ENCODE data around the gene RAPGEF3.

Gene RAPGEF3

GRCh38 chr12:47721431-47721973 lies 37.2 kb downstream of the RAPGEF3 start:
- no peak for DNase-seq (ENCODE audit: low read depth in 2 of 2)

- DNase-seq (ENCODE audit: low read depth in 2 of 2) = no peak
These were observed 40.1 kb downstream of the RAPGEF3 start for GRCh38 chr12:47718531-47718930.

- peak in 1 of 2 experiments; percentile 26 for DNase-seq (ENCODE audit: low read depth in 2 of 2)
These were observed 41.1 kb downstream of the RAPGEF3 start for GRCh38 chr12:47717443-47718193.

DNA sequence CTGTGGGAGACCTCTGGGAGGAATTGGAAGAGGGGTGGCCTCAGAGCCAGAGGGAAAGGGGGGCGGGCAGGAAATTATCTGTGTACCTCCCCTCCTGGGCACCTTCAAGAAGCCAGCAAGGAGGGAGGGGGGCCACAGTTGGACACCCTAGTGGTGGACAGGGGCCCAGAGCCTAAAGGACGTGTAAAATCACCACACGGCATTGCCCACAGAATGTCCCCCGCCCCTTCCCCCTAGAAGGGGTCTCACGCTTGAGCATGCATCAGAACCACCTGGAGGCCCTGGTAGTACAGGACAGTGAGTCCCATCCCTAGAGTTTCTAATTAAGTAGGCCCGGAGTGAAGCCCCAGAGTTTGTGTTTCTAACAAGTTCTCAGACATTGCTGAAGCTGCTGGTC lies 41.6 kb downstream of the RAPGEF3 start:
- DNase-seq (ENCODE audit: low read depth in 2 of 2) = no peak

DNA sequence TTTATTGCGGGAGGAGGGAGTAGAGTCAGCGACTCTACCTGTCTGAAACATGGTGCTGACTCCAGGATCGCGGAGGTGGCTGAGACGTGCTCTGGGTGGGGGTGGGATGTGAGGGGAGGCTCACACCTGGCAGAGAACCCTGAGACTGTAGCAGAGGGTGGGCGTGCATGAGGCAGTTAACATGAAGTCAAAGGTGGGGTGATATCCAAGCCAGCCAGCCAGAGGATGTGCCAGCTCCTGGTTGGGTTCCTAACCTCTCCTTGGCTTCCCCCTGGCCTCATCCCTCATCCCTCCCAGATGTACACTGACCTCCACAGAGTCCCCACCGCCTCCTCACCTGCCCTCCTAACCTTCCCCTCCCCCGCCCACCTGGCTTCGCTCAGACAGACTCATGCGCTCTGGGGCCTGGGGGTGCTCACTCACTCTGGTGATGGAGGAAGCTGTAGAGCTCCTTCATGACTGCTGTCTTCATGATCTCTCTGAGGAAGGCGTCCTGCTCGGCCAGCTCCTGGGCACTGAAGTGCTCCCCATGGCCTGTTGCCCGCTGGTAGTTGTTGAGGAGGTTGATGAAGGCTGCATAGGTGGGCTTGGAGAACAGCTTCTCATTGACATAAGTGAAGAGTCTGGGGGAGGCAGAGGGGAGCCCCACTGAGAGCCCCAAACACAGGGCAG lies 42.7 kb downstream of the RAPGEF3 start:
- DNase-seq (ENCODE audit: low read depth in 2 of 2) = no peak

- peak; percentile 43 to 74 for DNase-seq (ENCODE audit: low read depth in 2 of 2)
These were observed 43.2 kb downstream of the RAPGEF3 start for GRCh38 chr12:47715393-47715876.

GRCh38 chr12:47714826-47715386 lies 43.8 kb downstream of the RAPGEF3 start:
- no peak for DNase-seq (ENCODE audit: low read depth in 2 of 2)

GRCh38 chr12:47712171-47712570 lies 46.5 kb downstream of the RAPGEF3 start:
- DNase-seq (ENCODE audit: low read depth in 2 of 2) = no peak

- no peak for DNase-seq (ENCODE audit: low read depth in 2 of 2)
These were observed 47.2 kb downstream of the RAPGEF3 start for GRCh38 chr12:47711448-47711847.

- no peak for DNase-seq (ENCODE audit: low read depth in 2 of 2)
These were observed 48.4 kb downstream of the RAPGEF3 start for GRCh38 chr12:47710278-47710677.

DNA sequence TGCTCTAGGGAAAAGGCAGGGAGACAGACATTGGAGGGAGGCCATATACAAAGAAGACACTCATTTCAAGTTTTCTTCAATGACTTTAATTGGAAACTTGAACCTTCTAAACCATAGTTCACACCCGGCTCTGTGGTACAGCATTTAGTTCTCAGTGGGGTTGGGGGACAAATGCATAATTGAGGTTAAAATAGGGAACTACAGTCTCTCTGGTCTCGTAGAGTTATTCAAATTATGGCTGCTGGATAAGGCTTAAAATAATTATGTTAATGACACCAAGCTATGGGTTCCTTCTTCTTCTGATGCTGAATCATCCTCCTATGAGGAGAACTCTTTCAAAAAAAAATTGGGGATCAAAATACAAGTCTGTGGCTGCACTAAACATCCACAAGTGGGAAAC lies 49.0 kb downstream of the RAPGEF3 start:
- DNase-seq (ENCODE audit: low read depth in 2 of 2) = no peak

- DNase-seq (ENCODE audit: low read depth in 2 of 2) = no peak
These were observed 49.4 kb downstream of the RAPGEF3 start for GRCh38 chr12:47709237-47709636.

GRCh38 chr12:47707905-47708543 lies 50.7 kb downstream of the RAPGEF3 start:
- no peak for DNase-seq (ENCODE audit: low read depth in 2 of 2)

- no peak for DNase-seq (ENCODE audit: low read depth in 2 of 2)
These were observed 51.3 kb downstream of the RAPGEF3 start for GRCh38 chr12:47707355-47707754.

DNA sequence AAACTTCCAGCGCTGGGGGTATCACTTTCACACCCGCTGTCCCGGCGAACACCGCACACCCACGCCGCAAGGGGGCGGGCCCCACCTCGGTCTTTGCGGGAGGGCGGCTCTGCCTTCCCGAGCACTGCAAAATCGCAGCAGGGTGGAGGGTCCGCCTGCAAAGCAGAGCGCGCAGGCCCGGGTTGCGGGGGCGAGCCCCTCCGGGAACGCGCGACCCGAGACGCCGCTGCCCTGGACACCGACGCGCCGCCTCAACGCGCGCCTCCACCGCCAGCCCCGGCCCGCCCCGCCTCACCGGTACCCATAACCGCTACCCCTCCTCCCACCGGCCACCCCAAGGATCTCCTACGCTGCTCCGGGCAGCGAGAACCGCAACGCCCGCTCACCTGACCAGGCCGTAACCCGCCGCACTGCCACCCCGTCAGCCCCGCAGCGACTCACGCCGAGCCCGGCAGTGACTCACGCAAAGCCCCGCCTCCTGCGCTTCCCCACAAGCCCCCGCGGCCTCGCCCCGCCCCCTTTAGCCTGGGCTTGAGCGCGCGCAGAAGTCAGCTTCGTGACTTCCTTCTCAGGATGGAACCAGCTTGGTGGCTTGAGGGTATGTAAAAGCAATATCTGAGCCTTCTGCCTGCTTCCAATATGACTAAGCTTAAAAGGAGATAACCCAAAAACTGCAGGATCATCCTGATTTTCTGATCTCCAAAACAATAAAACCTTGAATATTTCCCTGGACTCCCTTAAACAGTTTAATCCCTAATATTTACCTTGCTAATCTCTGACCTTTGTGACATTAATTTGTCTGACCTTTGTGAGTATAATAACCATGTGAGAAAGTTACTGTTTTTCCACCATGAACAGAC lies 52.9 kb downstream of the RAPGEF3 start, which contains the start of gene RPAP3:
Gene RPAP3, minus strand, starts transcription at position 465 of the 860 bp plus-strand sequence. CDS start 3,190 bp downstream, outside the sequence.
- DNase-seq (ENCODE audit: low read depth in 2 of 2) = peak; percentile 95 to 98

DNA sequence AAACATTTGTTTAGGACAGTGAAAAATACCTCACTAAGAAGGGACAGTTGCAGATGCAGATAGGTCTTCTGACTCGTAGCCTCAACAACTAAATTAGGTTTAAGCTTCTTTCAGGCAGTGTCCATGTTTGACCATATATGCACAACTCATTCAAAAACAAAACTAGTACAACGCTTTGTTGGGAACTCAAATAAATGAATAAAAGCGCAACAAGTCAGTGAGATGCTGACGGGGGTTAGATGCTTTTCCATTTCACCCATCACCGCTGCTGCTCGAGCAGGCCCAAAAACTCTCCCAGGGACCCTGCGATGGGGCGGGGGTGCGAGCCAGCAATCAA lies 53.5 kb downstream of the RAPGEF3 start:
- no peak for DNase-seq (ENCODE audit: low read depth in 2 of 2)

DNA sequence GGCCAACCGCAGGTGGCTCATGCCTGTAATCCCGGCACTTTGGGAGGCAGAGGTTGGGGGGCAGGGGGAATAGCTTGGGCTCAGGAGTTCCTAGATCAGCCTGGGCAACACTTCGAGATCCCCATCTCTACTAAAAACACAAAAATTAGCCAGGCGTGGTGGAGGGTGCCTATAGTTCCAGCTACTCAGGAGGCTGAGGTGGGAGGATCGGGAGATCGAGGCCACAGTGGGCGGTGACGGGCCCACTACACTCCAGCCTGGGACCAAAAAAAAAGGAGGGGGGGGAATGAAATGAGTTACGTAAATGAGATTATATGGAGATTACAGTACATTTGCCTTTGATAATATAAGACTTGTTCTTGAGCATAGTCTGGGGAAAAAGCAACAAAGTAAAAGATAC lies 54.0 kb downstream of the RAPGEF3 start:
- no peak for DNase-seq (ENCODE audit: low read depth in 2 of 2)

DNA sequence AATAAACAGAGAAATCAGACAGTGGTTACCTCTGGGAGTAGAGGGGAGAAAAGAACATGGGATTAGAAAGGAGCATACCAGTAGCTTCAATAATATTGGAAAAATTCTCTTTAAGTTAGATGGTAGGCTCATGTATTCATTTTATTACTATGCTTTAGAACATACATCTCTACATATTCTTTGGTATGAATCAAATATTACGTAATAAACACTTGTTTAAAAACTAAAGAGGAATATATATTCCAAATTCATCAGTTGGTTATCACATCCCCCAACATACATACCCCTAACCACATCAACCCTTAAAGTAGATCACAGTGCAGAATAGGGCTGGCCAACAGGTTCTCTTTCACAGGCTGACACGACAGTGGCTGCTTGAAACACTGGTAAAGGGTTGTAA lies 58.4 kb downstream of the RAPGEF3 start:
- no peak for DNase-seq (ENCODE audit: low read depth in 2 of 2)

GRCh38 chr12:47698631-47699030 lies 60.0 kb downstream of the RAPGEF3 start:
- DNase-seq (ENCODE audit: low read depth in 2 of 2) = no peak

DNA sequence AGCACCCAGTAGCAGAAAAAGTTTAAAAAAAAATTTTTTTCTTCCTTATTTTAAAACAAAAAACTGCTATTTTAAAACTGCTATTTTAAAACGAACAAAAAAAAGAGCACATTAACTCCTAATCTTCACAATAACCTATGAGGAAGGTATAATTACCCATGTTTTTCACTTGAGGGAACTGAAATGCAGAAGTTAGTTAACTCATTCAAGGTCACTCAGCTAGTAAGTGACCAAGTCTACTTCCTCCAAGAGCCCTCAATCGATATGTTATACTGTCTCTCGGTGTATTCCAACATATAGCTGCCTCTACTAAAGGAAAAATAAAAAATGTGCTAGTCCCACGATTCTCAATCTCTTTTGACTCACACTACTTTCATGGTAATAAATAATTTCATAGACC lies 60.6 kb downstream of the RAPGEF3 start:
- DNase-seq (ENCODE audit: low read depth in 2 of 2) = no peak

DNA sequence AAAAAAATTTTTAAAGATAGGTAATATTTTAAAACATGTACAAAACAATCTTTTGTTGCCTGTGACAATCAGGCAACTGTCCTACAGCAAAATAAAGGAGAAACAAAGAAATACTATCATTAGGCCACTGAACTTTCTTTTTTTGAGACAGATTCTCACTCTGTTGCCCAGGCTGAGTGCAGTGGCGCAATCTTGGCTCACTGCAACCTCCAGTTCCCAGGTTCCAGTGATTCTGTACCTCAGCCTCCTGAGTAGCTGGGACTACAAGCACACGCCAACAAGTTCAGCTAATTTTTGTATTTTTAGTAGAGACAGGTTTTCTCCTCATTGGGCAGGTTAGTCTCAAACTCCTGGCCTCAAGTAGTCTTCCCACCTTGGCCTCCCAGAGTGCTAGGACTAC lies 69.5 kb downstream of the RAPGEF3 start:
- DNase-seq (ENCODE audit: low read depth in 2 of 2) = no peak
